ENCODE measurements around the gene NDNF. TPM values are rescaled to one million over a fixed set of nuclear protein-coding genes. Genes with fewer than 3 reads are reported as not detected.

The NDNF gene
- total and polyA plus RNA-seq, 2 donors (not counting 1 experiment from before 2014, with no cell fraction given) = 6.4 to 9.6 TPM

DNA sequence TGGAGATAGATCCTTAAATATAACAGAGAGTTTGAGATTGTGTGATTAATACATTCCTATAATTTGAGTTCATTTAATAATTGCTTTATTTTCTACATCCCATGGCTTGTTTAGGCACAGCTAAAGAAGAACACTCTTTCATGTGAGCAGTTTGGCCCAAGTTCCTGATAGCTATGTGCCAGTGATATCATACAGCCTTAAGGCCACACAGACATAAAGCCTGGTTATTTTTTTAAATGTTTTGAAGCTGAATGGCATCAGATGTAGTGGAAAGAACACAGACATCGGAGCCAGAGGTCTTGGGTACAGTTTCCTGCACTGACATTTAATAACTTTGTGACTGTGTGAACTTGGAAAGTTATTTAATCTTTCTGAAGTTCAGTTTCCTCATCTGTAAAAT is 7.0 kb upstream of the NDNF start:
- TF ChIP-seq, protein P1, sequence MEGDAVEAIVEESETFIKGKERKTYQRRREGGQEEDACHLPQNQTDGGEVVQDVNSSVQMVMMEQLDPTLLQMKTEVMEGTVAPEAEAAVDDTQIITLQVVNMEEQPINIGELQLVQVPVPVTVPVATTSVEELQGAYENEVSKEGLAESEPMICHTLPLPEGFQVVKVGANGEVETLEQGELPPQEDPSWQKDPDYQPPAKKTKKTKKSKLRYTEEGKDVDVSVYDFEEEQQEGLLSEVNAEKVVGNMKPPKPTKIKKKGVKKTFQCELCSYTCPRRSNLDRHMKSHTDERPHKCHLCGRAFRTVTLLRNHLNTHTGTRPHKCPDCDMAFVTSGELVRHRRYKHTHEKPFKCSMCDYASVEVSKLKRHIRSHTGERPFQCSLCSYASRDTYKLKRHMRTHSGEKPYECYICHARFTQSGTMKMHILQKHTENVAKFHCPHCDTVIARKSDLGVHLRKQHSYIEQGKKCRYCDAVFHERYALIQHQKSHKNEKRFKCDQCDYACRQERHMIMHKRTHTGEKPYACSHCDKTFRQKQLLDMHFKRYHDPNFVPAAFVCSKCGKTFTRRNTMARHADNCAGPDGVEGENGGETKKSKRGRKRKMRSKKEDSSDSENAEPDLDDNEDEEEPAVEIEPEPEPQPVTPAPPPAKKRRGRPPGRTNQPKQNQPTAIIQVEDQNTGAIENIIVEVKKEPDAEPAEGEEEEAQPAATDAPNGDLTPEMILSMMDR (conservative IDR thresholded peaks at IDR 0.05 in 1 of 2, IDR thresholded peaks at IDR 0.05 in 1 of 2; ENCODE audit: low read depth in 1 of 2, low read length in 2 of 2) = no peak
- TF ChIP-seq EZH2 (IDR thresholded peaks at IDR 0.05; ENCODE audit: low read length, missing control alignments) = no peak
- no peaks in the 10 kb centered on the region for H3K4me1 ChIP-seq (ENCODE audit: control insufficient read depth, extremely low read depth, insufficient read depth, low read length)
- no peak overlapping the region for H3K9ac ChIP-seq (ENCODE audit: insufficient read depth, low read length)
- no peaks in the 10 kb centered on the region for H3K27me3 ChIP-seq (ENCODE audit: control insufficient read depth, insufficient read depth, low read length)
- no peaks in the 10 kb centered on the region for H3K9me3 ChIP-seq (ENCODE audit: control insufficient read depth, insufficient read depth, low read depth, low read length)
- H3K27ac ChIP-seq (ENCODE audit: insufficient read depth, low read length) = no peak overlapping the region
- H4K20me1 ChIP-seq (ENCODE audit: control insufficient read depth, extremely low read depth, insufficient read depth, low read length) = no peaks in the 10 kb centered on the region
- DNase-seq (ENCODE audit: low read depth in 2 of 2) = no peak
- no peak overlapping the region for H3K4me3 ChIP-seq (replicated peaks in 1 of 4; ENCODE audit: control extremely low read depth in 1 of 4, insufficient read depth in 1 of 4, low read depth in 3 of 4, low read length in 4 of 4)
- H3K4me2 ChIP-seq (ENCODE audit: extremely low read depth, insufficient read depth, low read length) = no peak overlapping the region
- H3K36me3 ChIP-seq (ENCODE audit: control insufficient read depth, insufficient read depth, low read length) = no peaks in the 10 kb centered on the region
- no peaks in the 10 kb centered on the region for H3K79me2 ChIP-seq (ENCODE audit: control insufficient read depth, insufficient read depth, low read length)
- no peak overlapping the region for H2AFZ ChIP-seq (ENCODE audit: low read length)

DNA sequence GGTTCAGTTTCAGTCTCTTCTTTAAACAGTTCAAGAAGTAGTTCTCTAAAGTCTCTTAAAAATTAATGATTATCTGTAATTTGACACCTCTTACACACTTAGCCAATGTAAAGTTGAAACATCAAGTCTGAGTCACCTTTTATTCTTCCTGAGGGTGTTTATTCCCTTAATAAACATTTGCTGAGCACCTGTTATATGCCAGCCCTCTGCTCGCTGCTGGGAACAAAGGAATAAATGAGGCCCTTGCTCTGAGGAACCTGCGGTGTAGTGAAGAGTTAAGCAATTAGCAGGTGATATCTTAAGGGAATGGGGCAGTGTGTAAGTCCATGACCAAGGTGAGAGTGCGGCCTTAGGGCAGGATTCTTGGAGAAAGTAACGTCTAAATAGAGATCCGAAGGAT is 5.2 kb upstream of the NDNF start:
- Histone ChIP-seq H3K79me2 (ENCODE audit: control insufficient read depth, insufficient read depth, low read length) (no peaks in the 10 kb centered on the region), H3K4me3 (replicated peaks in 1 of 4; ENCODE audit: control extremely low read depth in 1 of 4, insufficient read depth in 1 of 4, low read depth in 3 of 4, low read length in 4 of 4) (no peak overlapping the region), H4K20me1 (ENCODE audit: control insufficient read depth, extremely low read depth, insufficient read depth, low read length) (no peaks in the 10 kb centered on the region), H3K36me3 (ENCODE audit: control insufficient read depth, insufficient read depth, low read length) (no peaks in the 10 kb centered on the region), H3K4me1 (ENCODE audit: control insufficient read depth, extremely low read depth, insufficient read depth, low read length) (no peaks in the 10 kb centered on the region), H3K27me3 (ENCODE audit: control insufficient read depth, insufficient read depth, low read length) (no peaks in the 10 kb centered on the region), H3K27ac (ENCODE audit: insufficient read depth, low read length) (no peak overlapping the region), H3K9me3 (ENCODE audit: control insufficient read depth, insufficient read depth, low read depth, low read length) (no peaks in the 10 kb centered on the region), H2AFZ (ENCODE audit: low read length) (no peak overlapping the region), H3K9ac (ENCODE audit: insufficient read depth, low read length) (no peak overlapping the region), H3K4me2 (ENCODE audit: extremely low read depth, insufficient read depth, low read length) (no peak overlapping the region)
- TF ChIP-seq, protein P1 (conservative IDR thresholded peaks at IDR 0.05 in 1 of 2, IDR thresholded peaks at IDR 0.05 in 1 of 2; ENCODE audit: low read depth in 1 of 2, low read length in 2 of 2) = no peak
- no peak for TF ChIP-seq EZH2 (IDR thresholded peaks at IDR 0.05; ENCODE audit: low read length, missing control alignments)
- no peak for DNase-seq (ENCODE audit: low read depth in 2 of 2)

- DNase-seq (ENCODE audit: low read depth in 2 of 2) = no peak
- Histone ChIP-seq H3K27me3 (ENCODE audit: control insufficient read depth, insufficient read depth, low read length) (no peaks in the 10 kb centered on the region), H3K27ac (ENCODE audit: insufficient read depth, low read length) (no peak overlapping the region), H4K20me1 (ENCODE audit: control insufficient read depth, extremely low read depth, insufficient read depth, low read length) (no peaks in the 10 kb centered on the region), H3K4me1 (ENCODE audit: control insufficient read depth, extremely low read depth, insufficient read depth, low read length) (no peaks in the 10 kb centered on the region), H2AFZ (ENCODE audit: low read length) (no peak overlapping the region), H3K9ac (ENCODE audit: insufficient read depth, low read length) (no peak overlapping the region), H3K4me3 (replicated peaks in 1 of 4; ENCODE audit: control extremely low read depth in 1 of 4, insufficient read depth in 1 of 4, low read depth in 3 of 4, low read length in 4 of 4) (no peak overlapping the region), H3K79me2 (ENCODE audit: control insufficient read depth, insufficient read depth, low read length) (no peaks in the 10 kb centered on the region), H3K9me3 (ENCODE audit: control insufficient read depth, insufficient read depth, low read depth, low read length) (no peaks in the 10 kb centered on the region), H3K4me2 (ENCODE audit: extremely low read depth, insufficient read depth, low read length) (no peak overlapping the region), H3K36me3 (ENCODE audit: control insufficient read depth, insufficient read depth, low read length) (no peaks in the 10 kb centered on the region)
- TF ChIP-seq, protein P1 (conservative IDR thresholded peaks at IDR 0.05 in 1 of 2, IDR thresholded peaks at IDR 0.05 in 1 of 2; ENCODE audit: low read depth in 1 of 2, low read length in 2 of 2) = no peak
- no peak for TF ChIP-seq EZH2 (IDR thresholded peaks at IDR 0.05; ENCODE audit: low read length, missing control alignments)
Measured at GRCh38 chr4:121076416-121076815, 4.1 kb upstream of the NDNF start.

All from fibroblast of lung (primary cell).